Activated B cell treated with CpG ODN at 0.5 μM for 24 hours (primary cell): ENCODE results near the gene KRT23. TPM values are rescaled to one million over a fixed set of nuclear protein-coding genes. Genes with fewer than 3 reads are reported as not detected.

ENCODE experiments used
- ATAC-seq: fragments of 200-7000 bp; cut with Tn5 transposase; one replicate; pipeline ENCODE4 v1.10.0; 2021; ENCODE audit warnings: low read depth, mild to moderate bottlenecking, moderate library complexity
- CTCF ChIA-PET: fragments of 350-600 bp; sonication (Branson Sonifier 250); formaldehyde crosslinking; loops from one replicate; lab custom pipeline; 2021; ENCODE audit warnings: antibody characterized with exemption; lab: Charles Lee
- POLR2A ChIA-PET: fragments of 350-600 bp; sonication (Branson Sonifier 250); formaldehyde crosslinking; loops from one replicate; lab custom pipeline; 2021; ENCODE audit warnings: antibody characterized with exemption; lab: Charles Lee
- DNase-seq: peaks from one replicate; pipeline ENCODE4 v3.0.0; 2022
- H3K27ac Mint-ChIP-seq: one replicate; pipeline ENCODE4 v1.8.0; 2020; ENCODE audit warnings: mixed read lengths
- H3K27me3 Mint-ChIP-seq: one replicate; pipeline ENCODE4 v1.8.0; 2021; ENCODE audit warnings: mixed read lengths
- H3K36me3 Mint-ChIP-seq: one replicate; pipeline ENCODE4 v1.8.0; 2021; ENCODE audit warnings: low read depth, mixed read lengths
- H3K4me1 Mint-ChIP-seq: one replicate; pipeline ENCODE4 v1.8.0; 2021; ENCODE audit warnings: mixed read lengths
- H3K4me3 Mint-ChIP-seq: one replicate; pipeline ENCODE4 v1.8.0; 2020; ENCODE audit warnings: mild to moderate bottlenecking, mixed read lengths
- H3K9me3 Mint-ChIP-seq: one replicate; pipeline ENCODE4 v1.8.0; 2020; ENCODE audit warnings: mixed read lengths
- intact Hi-C: fragments of 100-400 bp; cut with micrococcal nuclease; formaldehyde crosslinking; loops from one replicate; pipeline ENCODE4 v1.15.1; 2024
- total RNA-seq: library from RNA; stranded (reverse); gene quantifications from 2 replicates; pipeline ENCODE4 v1.2.3, GENCODE V29; 2022
- TF ChIP-seq, protein P1 (sequence below): fragments of 200-600 bp; IDR thresholded peaks from one replicate; pipeline ENCODE4 v1.8.0; 2022; ENCODE audit warnings: antibody characterized with exemption, mild to moderate bottlenecking

KRT23 gene
- total RNA-seq, 1 donor from 2014 or later = not detected

DNA sequence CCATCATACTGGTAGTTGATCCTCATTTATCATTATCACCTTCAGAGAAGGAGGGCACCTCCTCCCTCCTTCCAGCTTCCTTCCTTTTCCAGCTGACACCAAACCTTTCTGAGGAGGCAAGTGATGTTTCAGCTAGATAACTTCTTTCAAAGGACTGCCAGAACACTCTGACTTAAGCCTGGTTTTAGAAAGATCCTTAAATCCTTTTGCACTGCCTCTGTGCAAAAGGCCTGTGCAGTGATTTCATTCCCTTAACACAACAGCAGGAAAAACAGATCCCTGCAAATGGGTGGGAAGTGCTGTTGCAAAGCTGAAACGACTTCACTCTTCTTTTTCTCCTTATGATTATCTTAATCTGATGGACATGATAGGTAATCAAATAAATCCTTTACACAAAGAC is 7.1 kb upstream of the KRT23 start:
- intact Hi-C loops = no loop called here
- H3K27me3 Mint-ChIP-seq = peaks cover 41% of the 10 kb centered on the region

DNA sequence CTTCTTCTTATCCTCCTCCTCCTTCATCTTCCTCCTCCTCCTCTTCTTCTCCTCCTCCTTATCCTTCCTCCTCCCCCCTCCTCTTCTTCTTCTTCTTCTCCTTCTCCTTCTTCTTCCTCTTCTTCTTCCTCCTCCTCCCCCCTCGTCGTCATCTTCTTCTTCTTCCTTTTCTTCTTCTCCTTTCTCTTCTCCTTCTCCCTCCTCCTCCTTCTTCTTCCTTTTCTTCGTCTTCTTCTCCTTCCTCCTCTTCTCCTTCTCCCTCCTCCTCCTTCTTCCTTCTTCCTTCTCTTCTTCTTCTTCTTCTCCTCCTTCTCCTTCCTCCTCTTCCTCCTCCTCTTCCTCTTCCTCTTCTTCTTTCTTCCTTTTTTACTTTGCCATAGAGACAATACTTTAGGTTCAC is 5.1 kb upstream of the KRT23 start:
- no peak for ATAC-seq
- H3K27me3 Mint-ChIP-seq = peaks cover 41% of the 10 kb centered on the region

More for the DNA sequence above, 7.1 kb upstream of the KRT23 start:
- no peaks in the 10 kb centered on the region for H3K4me1 Mint-ChIP-seq
- TF ChIP-seq, protein P1, sequence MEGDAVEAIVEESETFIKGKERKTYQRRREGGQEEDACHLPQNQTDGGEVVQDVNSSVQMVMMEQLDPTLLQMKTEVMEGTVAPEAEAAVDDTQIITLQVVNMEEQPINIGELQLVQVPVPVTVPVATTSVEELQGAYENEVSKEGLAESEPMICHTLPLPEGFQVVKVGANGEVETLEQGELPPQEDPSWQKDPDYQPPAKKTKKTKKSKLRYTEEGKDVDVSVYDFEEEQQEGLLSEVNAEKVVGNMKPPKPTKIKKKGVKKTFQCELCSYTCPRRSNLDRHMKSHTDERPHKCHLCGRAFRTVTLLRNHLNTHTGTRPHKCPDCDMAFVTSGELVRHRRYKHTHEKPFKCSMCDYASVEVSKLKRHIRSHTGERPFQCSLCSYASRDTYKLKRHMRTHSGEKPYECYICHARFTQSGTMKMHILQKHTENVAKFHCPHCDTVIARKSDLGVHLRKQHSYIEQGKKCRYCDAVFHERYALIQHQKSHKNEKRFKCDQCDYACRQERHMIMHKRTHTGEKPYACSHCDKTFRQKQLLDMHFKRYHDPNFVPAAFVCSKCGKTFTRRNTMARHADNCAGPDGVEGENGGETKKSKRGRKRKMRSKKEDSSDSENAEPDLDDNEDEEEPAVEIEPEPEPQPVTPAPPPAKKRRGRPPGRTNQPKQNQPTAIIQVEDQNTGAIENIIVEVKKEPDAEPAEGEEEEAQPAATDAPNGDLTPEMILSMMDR = no peak
- POLR2A ChIA-PET = no interaction called here
- no peak overlapping the region for H3K4me3 Mint-ChIP-seq
- CTCF ChIA-PET = no interaction called here
- no peaks in the 10 kb centered on the region for H3K9me3 Mint-ChIP-seq
- H3K36me3 Mint-ChIP-seq = no peaks in the 10 kb centered on the region
- H3K27ac Mint-ChIP-seq = no peak overlapping the region
- ATAC-seq (no peak), DNase-seq (no peak)

DNA sequence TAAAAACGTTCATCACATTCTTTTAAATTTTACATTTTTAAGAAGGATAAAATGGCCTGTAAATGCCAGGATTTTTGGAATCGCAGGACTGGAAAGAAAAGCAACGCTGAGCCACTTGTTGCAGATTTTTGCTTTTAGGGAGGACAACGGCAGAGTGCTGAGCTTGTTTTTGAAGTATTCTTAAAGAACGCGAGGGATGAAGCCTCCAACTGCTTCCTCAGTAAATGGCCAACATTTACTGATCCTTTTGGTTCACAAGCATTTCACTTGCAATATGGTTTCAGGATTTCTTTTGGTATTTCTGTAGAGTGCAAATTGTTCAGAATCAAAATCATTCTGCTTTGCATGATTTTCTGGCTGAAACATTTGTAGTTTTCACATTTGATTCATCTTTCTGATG is 2.8 kb upstream of the KRT23 start:
- no peak for ATAC-seq
- intact Hi-C loops = no loop called here
- ChIA-PET CTCF (no interaction called here), POLR2A (no interaction called here)
- TF ChIP-seq, protein P1 = no peak
- H3K4me1 Mint-ChIP-seq = no peaks in the 10 kb centered on the region
- H3K27ac Mint-ChIP-seq = no peak overlapping the region
- no peak for DNase-seq
- H3K4me3 Mint-ChIP-seq = no peak overlapping the region
- peaks cover 30% of the 10 kb centered on the region for H3K27me3 Mint-ChIP-seq
- H3K36me3 Mint-ChIP-seq = no peaks in the 10 kb centered on the region
- H3K9me3 Mint-ChIP-seq = no peaks in the 10 kb centered on the region

More for the DNA sequence above, 5.1 kb upstream of the KRT23 start:
- H3K9me3 Mint-ChIP-seq = no peaks in the 10 kb centered on the region
- H3K4me1 Mint-ChIP-seq = no peaks in the 10 kb centered on the region
- H3K36me3 Mint-ChIP-seq = no peaks in the 10 kb centered on the region
- no peak overlapping the region for H3K27ac Mint-ChIP-seq
- ChIA-PET POLR2A (no interaction called here), CTCF (no interaction called here)
- no peak for DNase-seq
- intact Hi-C loops = no loop called here
- H3K4me3 Mint-ChIP-seq = no peak overlapping the region
- TF ChIP-seq, protein P1 = no peak

DNA sequence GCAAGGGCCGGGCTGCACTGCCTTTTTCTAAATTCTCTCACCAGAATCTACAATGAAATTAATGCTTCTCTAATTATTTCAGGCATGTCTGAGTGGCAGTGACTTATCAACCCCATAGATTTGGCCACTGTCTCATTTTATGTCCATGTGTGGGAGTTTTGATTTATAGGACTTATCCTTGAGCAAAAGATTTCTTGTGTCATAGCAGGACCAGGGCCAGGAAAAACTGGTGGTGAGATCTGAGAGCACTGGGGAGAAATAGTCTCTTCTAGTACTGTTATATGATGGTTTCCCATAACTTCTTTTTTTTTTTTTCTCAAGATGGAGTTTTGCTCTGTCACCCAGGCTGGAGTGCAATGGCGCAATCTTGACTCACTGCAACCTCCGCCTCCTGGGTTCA is 1.5 kb upstream of the KRT23 start:
- ChIA-PET CTCF (no interaction called here), POLR2A (no interaction called here)
- no peaks in the 10 kb centered on the region for H3K4me1 Mint-ChIP-seq
- H3K4me3 Mint-ChIP-seq = no peak overlapping the region
- H3K27me3 Mint-ChIP-seq = peaks cover 30% of the 10 kb centered on the region
- H3K36me3 Mint-ChIP-seq = no peaks in the 10 kb centered on the region
- H3K9me3 Mint-ChIP-seq = no peaks in the 10 kb centered on the region
- H3K27ac Mint-ChIP-seq = no peak overlapping the region
- TF ChIP-seq, protein P1 = no peak
- ATAC-seq = no peak
- DNase-seq = no peak
- intact Hi-C loops = no loop called here

- ATAC-seq (no peak), DNase-seq (no peak)
- intact Hi-C loops = no loop called here
- peaks cover 36% of the 10 kb centered on the region for H3K27me3 Mint-ChIP-seq
- ChIA-PET CTCF (no interaction called here), POLR2A (no interaction called here)
- TF ChIP-seq, protein P1 = no peak
- H3K4me3 Mint-ChIP-seq = no peak overlapping the region
- H3K4me1 Mint-ChIP-seq = no peaks in the 10 kb centered on the region
- H3K27ac Mint-ChIP-seq = no peak overlapping the region
- H3K9me3 Mint-ChIP-seq = no peaks in the 10 kb centered on the region
- H3K36me3 Mint-ChIP-seq = no peaks in the 10 kb centered on the region
These were observed 470 bp downstream of the KRT23 start for GRCh38 chr17:40936976-40937375.
